ENCODE measurements around the gene CFAP65.

Gene CFAP65

GRCh38 chr2:219030177-219030940 is 11.0 kb downstream of the CFAP65 start:
- no peak for DNase-seq

- peak; percentile 83 for DNase-seq
Measured at GRCh38 chr2:219029829-219030165, 11.5 kb downstream of the CFAP65 start.

- DNase-seq = no peak
Measured at GRCh38 chr2:219028996-219029828, 12.1 kb downstream of the CFAP65 start.

GRCh38 chr2:219028141-219028540 is 13.2 kb downstream of the CFAP65 start:
- no peak for DNase-seq

- no peak for DNase-seq
Measured at GRCh38 chr2:219027511-219028055, 13.7 kb downstream of the CFAP65 start.

- DNase-seq = no peak
Measured at GRCh38 chr2:219026946-219027345, 14.4 kb downstream of the CFAP65 start.

- no peak for DNase-seq
Measured at GRCh38 chr2:219025637-219026585, 15.4 kb downstream of the CFAP65 start.

GRCh38 chr2:219024059-219024458 is 17.3 kb downstream of the CFAP65 start:
- no peak for DNase-seq

- DNase-seq = no peak
Measured at GRCh38 chr2:219023045-219023605, 18.2 kb downstream of the CFAP65 start.

GRCh38 chr2:219022616-219023015 is 18.7 kb downstream of the CFAP65 start:
- DNase-seq = no peak

- no peak for DNase-seq
Measured at GRCh38 chr2:219022041-219022440, 19.3 kb downstream of the CFAP65 start.

GRCh38 chr2:219021591-219021990 is 19.7 kb downstream of the CFAP65 start:
- DNase-seq = no peak

GRCh38 chr2:219020604-219021365 is 20.5 kb downstream of the CFAP65 start:
- DNase-seq = no peak

- DNase-seq = no peak
Measured at GRCh38 chr2:219019436-219019835, 21.9 kb downstream of the CFAP65 start.

- no peak for DNase-seq
Measured at GRCh38 chr2:219018726-219019125, 22.6 kb downstream of the CFAP65 start.

GRCh38 chr2:219018286-219018685 is 23.0 kb downstream of the CFAP65 start:
- DNase-seq = no peak

- no peak for DNase-seq
Measured at GRCh38 chr2:219017201-219017931, 23.9 kb downstream of the CFAP65 start.

GRCh38 chr2:219016721-219017120 is 24.6 kb downstream of the CFAP65 start:
- no peak for DNase-seq

GRCh38 chr2:219010873-219011272 is 30.4 kb downstream of the CFAP65 start:
- DNase-seq = no peak

- peak; percentile 23 for DNase-seq
Measured at GRCh38 chr2:219010162-219010756, 31.1 kb downstream of the CFAP65 start.

- no peak for DNase-seq
Measured at GRCh38 chr2:219009294-219009693, 32.0 kb downstream of the CFAP65 start.
